ENCODE results near the gene PCK2.

The PCK2 gene

GRCh38 chr14:24132976-24133375 is 38.9 kb downstream of the PCK2 start:
- TF ChIP-seq CTCF (IDR thresholded peaks at IDR 0.05; ENCODE audit: low read depth, low read length) = no peak

GRCh38 chr14:24133735-24134134 is 39.6 kb downstream of the PCK2 start:
- TF ChIP-seq CTCF (IDR thresholded peaks at IDR 0.05; ENCODE audit: low read depth, low read length) = no peak
- no peak overlapping the region for H3K4me3 ChIP-seq (ENCODE audit: low read depth, low read length)

More at GRCh38 chr14:24132976-24133375, 38.9 kb downstream of the PCK2 start:
- H3K4me3 ChIP-seq (ENCODE audit: low read depth, low read length) = no peak overlapping the region

- no peak for TF ChIP-seq CTCF (IDR thresholded peaks at IDR 0.05; ENCODE audit: low read depth, low read length)
- H3K4me3 ChIP-seq (ENCODE audit: low read depth, low read length) = peak overlapping the region; percentile 89
Measured at GRCh38 chr14:24135584-24135833, 41.4 kb downstream of the PCK2 start.

GRCh38 chr14:24135834-24136683 is 41.9 kb downstream of the PCK2 start, which contains the start of gene PSME1:
PSME1 (plus strand) TSS chr14:24136194; CDS start chr14:24136263, 69 bp downstream.
- no peak for TF ChIP-seq CTCF (IDR thresholded peaks at IDR 0.05; ENCODE audit: low read depth, low read length)
- peak within 1 kb of the TSS; percentile 89 for H3K4me3 ChIP-seq (ENCODE audit: low read depth, low read length)

GRCh38 chr14:24136684-24137528 is 42.8 kb downstream of the PCK2 start:
- TF ChIP-seq CTCF (IDR thresholded peaks at IDR 0.05; ENCODE audit: low read depth, low read length) = no peak

GRCh38 chr14:24137529-24138395 is 43.7 kb downstream of the PCK2 start:
- no peak for TF ChIP-seq CTCF (IDR thresholded peaks at IDR 0.05; ENCODE audit: low read depth, low read length)
- H3K4me3 ChIP-seq (ENCODE audit: low read depth, low read length) = no peak overlapping the region; the same call in 1 of the 2 replicates

More at GRCh38 chr14:24136684-24137528, 42.8 kb downstream of the PCK2 start:
- peak overlapping the region; percentile 89 for H3K4me3 ChIP-seq (ENCODE audit: low read depth, low read length)

Data from WI38 (cell line).